Pancreas (tissue), 10 donors: ENCODE data around the gene CTNNA2. TPM values are rescaled to one million over a fixed set of nuclear protein-coding genes. Genes with fewer than 3 reads are reported as not detected.

Experiments used
- ATAC-seq, 4 donors: fragments of 200-7000 bp; cut with Tn5 transposase; one replicate each; pipeline versions ENCODE4 v1.8.0 to v1.9.1; 2020; ENCODE audit warnings: mild to moderate bottlenecking in 4 of 4, moderate library complexity in 4 of 4
- DNase-seq, 6 donors: peaks; one replicate each; pipeline ENCODE4 v3.0.0-alpha.2; 2020
- FAIRE-seq: peaks from 2 replicates; lab custom pipeline; 2012; peaks lifted over from hg19 to GRCh38; lab: Jason Lieb, UNC
- H3K27ac ChIP-seq, 4 donors: fragments of 200-600 bp; sonication (generic); 1 replicate in 3 of 4; 2 replicates in 1 of 4; pipeline versions ENCODE4 v1.5.0 to v1.8.0; 2020
- H3K27me3 ChIP-seq, 4 donors: fragments of 200-600 bp; one replicate each; pipeline ENCODE4 v1.8.0; 2021
- H3K36me3 ChIP-seq, 3 donors: fragments of 200-600 bp; sonication (generic) in 1 of 3; one replicate each; pipeline versions ENCODE4 v1.5.0 to v1.8.0; 2020 to 2021
- H3K4me1 ChIP-seq, 3 donors: fragments of 200-600 bp; one replicate each; pipeline ENCODE4 v1.8.0; 2021
- H3K4me3 ChIP-seq, 4 donors: fragments of 200-600 bp; sonication (generic) in 2 of 4; one replicate each; pipeline versions ENCODE4 v1.5.0 to v1.8.0; 2020 to 2021
- H3K9me3 ChIP-seq, 4 donors: fragments of 200-600 bp; one replicate each; pipeline ENCODE4 v1.8.0; 2021
- WGBS, 2 donors: extraction: QIAGEN DNeasy Blood & Tissue Kit; methylation state at CpG; one replicate each; pipeline ENCODE4 v1.1.7; 2013; 5-methylcytosine and 5-hydroxymethylcytosine counted together
- intact Hi-C, 3 donors: fragments of 100-400 bp; cut with DNase I; formaldehyde crosslinking; loops; one replicate each; pipeline versions ENCODE4 v1.11.1 to v1.14.2; 2022
- polyA plus RNA-seq, 2 donors: library from polyadenylated mRNA; stranded (reverse); fragments of 200-250 nt; gene quantifications; one replicate each; pipeline ENCODE4 v1.2.3, GENCODE V29; 2013
- total RNA-seq, 6 donors: library from RNA; stranded (reverse); fragmentation: NEBNext Ultra II Directional in 4 of 6; extraction: Animal tissue kit (Norgen Biotek cat#: 25700) in 4 of 6; gene quantifications; one replicate each; pipeline versions ENCODE4 v1.2.1 to v1.2.4, GENCODE V29; 2021 to 2023
- TF ChIP-seq, protein P1 (sequence below), 4 donors: fragments of 200-600 bp; sonication (generic) in 3 of 4; IDR thresholded peaks; one replicate each; pipeline versions ENCODE4 v1.5.0 to v1.8.0; 2021; ENCODE audit warnings: antibody characterized with exemption in 4 of 4
- donor health status: healthy with polysubstance abuse.
- donor health status: DM: no; HTN: no; CAD: no; lungs with moderate emphysema.
- donor health status: DM: no; HTN: no; CAD: no.
- donor health status: control.
- donor health status: control.
- donor health status: Bipolar disorder and iron deficiency.
- donor health status: DM: yes; HTN: yes; CAD: no.
- donor health status: DM: no; HTN: no; CAD: no.
- donor health status: DM: no; HTN: no; CAD: no.
- donor health status: DM: yes; HTN: yes; CAD: no.

CTNNA2 gene
- total and polyA plus RNA-seq, 8 donors = 0.25 to 12.1 (median 2.1) TPM

DNA sequence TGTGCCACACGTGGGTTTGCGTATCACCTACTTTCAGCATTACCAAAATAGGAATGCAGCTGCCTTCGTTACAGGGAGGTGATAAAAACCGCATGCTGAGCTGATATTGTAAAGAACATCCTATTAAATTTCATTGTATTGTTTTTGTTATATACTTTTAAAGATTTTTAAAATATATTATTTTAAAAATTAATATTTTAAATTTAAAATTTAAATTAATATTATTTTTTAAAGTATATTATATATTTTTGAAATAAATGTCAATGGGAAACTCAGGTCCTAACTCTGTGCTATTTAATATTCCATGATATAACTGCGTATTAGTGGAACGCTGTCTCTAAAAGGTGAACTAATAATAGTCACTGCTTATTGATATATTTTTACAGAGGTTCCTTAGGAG, 51.2 kb downstream of the CTNNA2 start:
- DNase-seq = no peak
- H3K27ac ChIP-seq = no peak overlapping the region
- no peak for FAIRE-seq
- no peaks in the 10 kb centered on the region for H3K9me3 ChIP-seq
- no peak overlapping the region for H3K4me3 ChIP-seq
- H3K4me1 ChIP-seq = no peaks in the 10 kb centered on the region
- ATAC-seq = no peak
- H3K27me3 ChIP-seq = no peaks in the 10 kb centered on the region
- H3K36me3 ChIP-seq = no peaks in the 10 kb centered on the region
- intact Hi-C loops = no loop called here
- whole genome bisulfite sequencing, 2 donors = 80 to 88% methylated on average over 6 of the region's 6 CpGs
- TF ChIP-seq, protein P1, sequence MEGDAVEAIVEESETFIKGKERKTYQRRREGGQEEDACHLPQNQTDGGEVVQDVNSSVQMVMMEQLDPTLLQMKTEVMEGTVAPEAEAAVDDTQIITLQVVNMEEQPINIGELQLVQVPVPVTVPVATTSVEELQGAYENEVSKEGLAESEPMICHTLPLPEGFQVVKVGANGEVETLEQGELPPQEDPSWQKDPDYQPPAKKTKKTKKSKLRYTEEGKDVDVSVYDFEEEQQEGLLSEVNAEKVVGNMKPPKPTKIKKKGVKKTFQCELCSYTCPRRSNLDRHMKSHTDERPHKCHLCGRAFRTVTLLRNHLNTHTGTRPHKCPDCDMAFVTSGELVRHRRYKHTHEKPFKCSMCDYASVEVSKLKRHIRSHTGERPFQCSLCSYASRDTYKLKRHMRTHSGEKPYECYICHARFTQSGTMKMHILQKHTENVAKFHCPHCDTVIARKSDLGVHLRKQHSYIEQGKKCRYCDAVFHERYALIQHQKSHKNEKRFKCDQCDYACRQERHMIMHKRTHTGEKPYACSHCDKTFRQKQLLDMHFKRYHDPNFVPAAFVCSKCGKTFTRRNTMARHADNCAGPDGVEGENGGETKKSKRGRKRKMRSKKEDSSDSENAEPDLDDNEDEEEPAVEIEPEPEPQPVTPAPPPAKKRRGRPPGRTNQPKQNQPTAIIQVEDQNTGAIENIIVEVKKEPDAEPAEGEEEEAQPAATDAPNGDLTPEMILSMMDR (IDR thresholded peaks at IDR 0.05) = no peak

DNA sequence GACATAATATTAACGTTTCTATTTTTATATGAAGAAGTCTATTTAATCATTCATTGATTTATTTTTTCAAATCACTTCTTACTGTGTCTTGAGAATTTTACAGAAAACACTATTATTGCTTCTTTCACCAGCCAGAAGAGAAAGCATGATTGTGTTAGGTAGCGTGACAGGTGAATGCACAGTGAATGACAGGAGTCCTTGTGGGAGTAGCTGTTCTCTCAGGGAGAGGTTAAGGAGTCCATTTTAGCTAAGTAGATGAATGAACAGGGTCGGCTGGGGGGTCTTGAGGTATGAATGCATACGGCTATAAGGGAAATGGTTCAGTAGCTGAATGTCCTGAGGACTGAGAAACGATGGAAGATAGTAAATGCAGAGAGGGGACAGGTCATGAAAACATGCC, 56.2 kb downstream of the CTNNA2 start:
- no peaks in the 10 kb centered on the region for H3K4me1 ChIP-seq
- FAIRE-seq (no peak), ATAC-seq (no peak), DNase-seq (no peak)
- no peak overlapping the region for H3K27ac ChIP-seq
- TF ChIP-seq, protein P1 (IDR thresholded peaks at IDR 0.05) = no peak
- no peak overlapping the region for H3K4me3 ChIP-seq
- H3K36me3 ChIP-seq = no peaks in the 10 kb centered on the region
- intact Hi-C loops = no loop called here
- WGBS, 2 donors = 49 to 65% methylated on average over 5 of the region's 5 CpGs
- no peaks in the 10 kb centered on the region for H3K9me3 ChIP-seq
- H3K27me3 ChIP-seq = no peaks in the 10 kb centered on the region

- Histone ChIP-seq H3K36me3 (no peaks in the 10 kb centered on the region), H3K27me3 (no peaks in the 10 kb centered on the region), H3K4me1 (no peaks in the 10 kb centered on the region), H3K27ac (no peak overlapping the region), H3K4me3 (no peak overlapping the region), H3K9me3 (no peaks in the 10 kb centered on the region)
- no peak for DNase-seq
- TF ChIP-seq, protein P1 (IDR thresholded peaks at IDR 0.05) = no peak
- intact Hi-C loops = no loop called here
- no peak for FAIRE-seq
- WGBS, 2 donors = 49 to 63% methylated on average over 6 of the region's 6 CpGs
- no peak for ATAC-seq
These were observed 61.2 kb downstream of the CTNNA2 start for GRCh38 chr2:79573895-79574674.

DNA sequence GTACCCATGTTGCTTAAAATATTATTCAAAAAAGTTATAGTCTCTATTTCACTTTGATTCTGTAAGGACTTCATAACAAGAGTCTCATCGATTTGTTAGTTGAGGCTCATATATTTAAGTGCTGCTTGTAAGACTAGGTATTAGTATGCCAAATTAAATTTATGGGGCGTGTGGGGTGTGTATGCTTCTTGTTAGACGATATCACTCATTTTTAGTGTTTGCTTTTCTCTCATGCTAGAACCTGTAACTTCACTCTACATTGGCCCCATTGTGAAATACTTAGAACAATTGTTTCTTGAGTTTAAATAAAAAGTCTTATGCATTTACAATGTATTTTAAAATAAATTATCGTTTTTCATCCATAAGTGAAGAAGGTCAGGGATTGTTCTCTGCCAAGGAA, 63.6 kb downstream of the CTNNA2 start:
- no peak for FAIRE-seq
- no peak for ATAC-seq

More for the DNA sequence above, 63.6 kb downstream of the CTNNA2 start:
- Histone ChIP-seq H3K36me3 (no peaks in the 10 kb centered on the region), H3K4me1 (no peaks in the 10 kb centered on the region), H3K27me3 (no peaks in the 10 kb centered on the region), H3K4me3 (no peak overlapping the region), H3K9me3 (no peaks in the 10 kb centered on the region), H3K27ac (no peak overlapping the region)
- WGBS, 2 donors = 54 to 63% methylated on average over 4 of the region's 4 CpGs
- TF ChIP-seq, protein P1 (IDR thresholded peaks at IDR 0.05) = no peak
- DNase-seq = no peak
- intact Hi-C loops = no loop called here
